HepG2 (cell line): ENCODE measurements around the gene BBS4. TPM values are rescaled to one million over a fixed set of nuclear protein-coding genes. Genes with fewer than 3 reads are reported as not detected.

Experiments used
- DRAP1 ChIP-seq: IDR thresholded peaks from 2 replicates; pipeline ENCODE4 v1.6.1; 2016; ENCODE audit warnings: missing genetic modification reagents, missing compliant biosample characterization
- FIP1L1 ChIP-seq: fragments of 200-400 bp; formaldehyde crosslinking; IDR thresholded peaks from 2 replicates; pipeline ENCODE4 v1.6.1; 2018; ENCODE audit warnings: low read depth, mild to moderate bottlenecking, low read length, moderate library complexity, borderline replicate concordance; ENCODE audit not compliant: insufficient read depth
- HDAC6 ChIP-seq: fragments of 200-600 bp; sonication (generic); IDR thresholded peaks from 2 replicates; pipeline ENCODE4 v1.7.0; 2017; ENCODE audit warnings: mild to moderate bottlenecking, antibody characterized with exemption, low read length, low read depth
- ISL2 ChIP-seq: sonication (generic); formaldehyde crosslinking; IDR thresholded peaks from 2 replicates; pipeline ENCODE4 v1.5.0; 2020; ENCODE audit warnings: missing genetic modification reagents
- MAX ChIP-seq: IDR thresholded peaks from 2 replicates; pipeline ENCODE4 v1.6.1; 2012; ENCODE audit warnings: inconsistent platforms
- MXD3 ChIP-seq: IDR thresholded peaks from 2 replicates; pipeline ENCODE4 v1.6.1; 2016; ENCODE audit warnings: mild to moderate bottlenecking, missing biosample characterization, missing genetic modification reagents
- NR2F6 ChIP-seq, 2 experiments: IDR thresholded peaks; 2 replicates each; pipeline ENCODE4 v1.6.1; 2016; ENCODE audit warnings: antibody characterized with exemption in 1 of 2, mild to moderate bottlenecking in 1 of 2
- RAD51 ChIP-seq: fragments of 450-650 bp; IDR thresholded peaks from 2 replicates; pipeline ENCODE4 v1.6.1; 2016; ENCODE audit warnings: borderline replicate concordance
- SKI ChIP-seq: fragments of 450-650 bp; IDR thresholded peaks from one replicate; pipeline ENCODE4 v1.6.1; 2018; ENCODE audit warnings: mild to moderate bottlenecking; ENCODE audit not compliant: partially characterized antibody
- SMAD1 ChIP-seq: sonication (generic); formaldehyde crosslinking; IDR thresholded peaks from 2 replicates; pipeline ENCODE4 v1.4.0; 2020; ENCODE audit warnings: missing genetic modification reagents, low read depth, mild to moderate bottlenecking, borderline replicate concordance
- ZFP36L2 ChIP-seq: sonication (generic); formaldehyde crosslinking; IDR thresholded peaks from 2 replicates; pipeline ENCODE4 v1.4.0; 2020; ENCODE audit warnings: missing genetic modification reagents
- ZFYVE20 ChIP-seq: sonication (generic); formaldehyde crosslinking; IDR thresholded peaks from 2 replicates; pipeline ENCODE4 v1.8.0; 2023; ENCODE audit warnings: low read depth, mild to moderate bottlenecking, moderate library complexity, missing genetic modification reagents, borderline replicate concordance
- ZKSCAN8 ChIP-seq: IDR thresholded peaks from 2 replicates; pipeline ENCODE4 v1.6.1; 2016; ENCODE audit warnings: borderline replicate concordance, missing genetic modification reagents, missing compliant biosample characterization
- ZNF224 ChIP-seq: sonication (generic); formaldehyde crosslinking; IDR thresholded peaks from 2 replicates; pipeline ENCODE4 v1.5.0; 2020; ENCODE audit warnings: mild to moderate bottlenecking, missing genetic modification reagents
- ZNF263 ChIP-seq: sonication (generic); formaldehyde crosslinking; IDR thresholded peaks from 2 replicates; pipeline ENCODE4 v1.4.0; 2020; ENCODE audit warnings: missing genetic modification reagents
- ZNF513 ChIP-seq: sonication (generic); formaldehyde crosslinking; conservative IDR thresholded peaks from 2 replicates; pipeline ENCODE4 v1.5.0; 2020; ENCODE audit warnings: missing genetic modification reagents
- ZNF557 ChIP-seq: sonication (generic); formaldehyde crosslinking; IDR thresholded peaks from 2 replicates; pipeline ENCODE4 v1.4.0; 2020; ENCODE audit warnings: missing genetic modification reagents
- ZNF562 ChIP-seq: sonication (generic); formaldehyde crosslinking; IDR thresholded peaks from 2 replicates; pipeline ENCODE4 v1.8.0; 2022; ENCODE audit warnings: missing genetic modification reagents, borderline replicate concordance
- ZNF75D ChIP-seq: sonication (generic); formaldehyde crosslinking; IDR thresholded peaks from 2 replicates; pipeline ENCODE4 v1.8.1; 2023; ENCODE audit warnings: missing genetic modification reagents, mild to moderate bottlenecking, borderline replicate concordance
- ZNF770 ChIP-seq: sonication (generic); formaldehyde crosslinking; IDR thresholded peaks from 2 replicates; pipeline ENCODE4 v1.5.0; 2020; ENCODE audit warnings: mild to moderate bottlenecking, missing genetic modification reagents
- ZNF776 ChIP-seq: sonication (generic); formaldehyde crosslinking; IDR thresholded peaks from 2 replicates; pipeline ENCODE4 v1.4.0; 2020; ENCODE audit warnings: mild to moderate bottlenecking, missing genetic modification reagents
- ZNF788 ChIP-seq: sonication (generic); formaldehyde crosslinking; IDR thresholded peaks from 2 replicates; pipeline ENCODE4 v1.5.0; 2020; ENCODE audit warnings: mild to moderate bottlenecking, missing genetic modification reagents, borderline replicate concordance
- ZSCAN21 ChIP-seq: sonication (generic); formaldehyde crosslinking; IDR thresholded peaks from 2 replicates; pipeline ENCODE4 v1.8.0; 2022; ENCODE audit warnings: mild to moderate bottlenecking, missing genetic modification reagents, moderate library complexity, borderline replicate concordance
- polyA plus RNA-seq, 8 experiments: library from polyadenylated mRNA; depleted of rRNA in 3 of 8; stranded (reverse) in 7 of 8; unstranded in 1 of 8; fragments of >200 nt; fragmentation: Illumina TruSeq in 4 of 8; extraction: Trizol in 4 of 8; gene quantifications; 2 replicates each; pipeline versions ENCODE4 v1.2.1 to v1.2.3, GENCODE V29; 2011 to 2016; ENCODE audit warnings: low read depth in 4 of 8, missing spikeins in 1 of 8, mixed read lengths in 1 of 8; ENCODE audit not compliant: insufficient read depth in 1 of 8
- total RNA-seq, 5 experiments: library from RNA; depleted of rRNA; stranded (reverse); fragments of >200 nt; fragmentation: Illumina TruSeq; extraction: Trizol; gene quantifications; 2 replicates each; pipeline ENCODE4 v1.2.3, GENCODE V29; 2016; ENCODE audit warnings: low read depth in 1 of 5

The BBS4 gene
- total and polyA plus RNA-seq, 2 of the 13 experiments (the other 11 are each of a cell fraction or from before 2014, with no cell fraction given): 16.0 to 21.3 TPM

- TF ChIP-seq ISL2 (peak; percentile 81), ZFP36L2 (CRISPR knock-in tag) (peak; percentile 92), MXD3 (CRISPR knock-in tag) (peak; percentile 92), ZNF562 (CRISPR knock-in tag) (no peak), FIP1L1 (no peak), ZFYVE20 (CRISPR knock-in tag) (0 out of 2 replicates have a peak, but pooled peaks have one; percentile 14), MAX (peak; percentile 74), ZNF513 (CRISPR knock-in tag) (no peak), ZNF557 (CRISPR knock-in tag) (peak; percentile 38; the same call in 1 of the 2 replicates), ZNF263 (0 out of 2 replicates have a peak, but pooled peaks have one; percentile 14), ZNF788 (peak; percentile 90; the same call in 1 of the 2 replicates), ZSCAN21 (CRISPR knock-in tag) (peak; percentile 26; the same call in 1 of the 2 replicates), ZNF770 (peak; percentile 74), RAD51 (no peak), ZNF776 (peak; percentile 92), ZNF75D (CRISPR knock-in tag) (peak; percentile 41; the same call in 1 of the 2 replicates), ZNF224 (CRISPR knock-in tag) (0 out of 2 replicates have a peak, but pooled peaks have one; percentile 17), ZKSCAN8 (CRISPR knock-in tag) (peak; percentile 67; the same call in 1 of the 2 replicates), NR2F6 (IDR thresholded peaks at IDR 0.05) (no peak), NR2F6 (CRISPR knock-in tag; IDR thresholded peaks at IDR 0.05) (peak; percentile 50; the same call in 1 of the 2 replicates), SMAD1 (CRISPR knock-in tag) (no peak), SKI (peak; percentile 43), HDAC6 (no peak), DRAP1 (CRISPR knock-in tag) (peak; percentile 86)
These were observed 97.8 kb downstream of the BBS4 start, which contains the start of gene ADPGK (continued) for GRCh38 chr15:72783640-72784455.
